ENCODE results near the gene GOLGA8K. TPM values are rescaled to one million over a fixed set of nuclear protein-coding genes. Genes with fewer than 3 reads are reported as not detected.
"Not testable (repeated sequence)": the region's sequence is repeated elsewhere in the genome, so short reads cannot be mapped to it uniquely, and the experiment has no call there.

The GOLGA8K gene
- total and polyA plus RNA-seq, 2 donors (not counting 1 experiment from before 2014, with no cell fraction given) = 0.13 to 0.59 TPM

DNA sequence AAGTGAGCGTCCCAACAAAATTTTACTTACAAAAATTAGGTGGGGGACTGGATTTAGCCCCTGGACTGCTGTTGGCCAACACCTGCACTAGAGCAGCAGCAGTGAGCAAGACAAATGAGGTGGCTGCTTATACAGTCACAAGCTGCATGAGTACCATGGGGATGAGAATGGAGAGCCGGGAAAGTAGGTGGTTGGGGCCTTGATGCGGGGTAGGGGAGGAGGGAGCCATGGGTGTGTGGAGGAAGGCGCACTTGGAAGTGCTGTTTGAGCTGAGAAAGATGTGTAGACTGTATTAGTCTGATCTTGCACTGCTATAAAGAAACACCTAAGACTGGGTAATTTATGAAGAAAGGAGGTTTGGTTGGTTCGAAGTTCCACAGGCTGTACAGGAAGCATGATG, 31.0 kb downstream of the GOLGA8K start:
- DNase-seq, H3K27ac Mint-ChIP-seq: not testable (repeated sequence)

GRCh38 chr15:32370526-32370925, 32.6 kb downstream of the GOLGA8K start:
- WGBS (ENCODE audit: insufficient coverage) = no CpG with 5 or more reads among the region's 9 CpGs
- H3K9me3 Mint-ChIP-seq (ENCODE audit: insufficient read depth); H3K9ac ChIP-seq (ENCODE audit: low read length); H3K4me1 ChIP-seq (ENCODE audit: control insufficient read depth in 2 of 2, insufficient read depth in 2 of 2, low read length in 2 of 2); H3K27ac Mint-ChIP-seq; H3K4me1 Mint-ChIP-seq; H3K27me3 Mint-ChIP-seq; POLR2A ChIA-PET; H3K27me3 ChIP-seq (replicated peaks in 1 of 4; ENCODE audit: control extremely low read depth in 1 of 4, control insufficient read depth in 3 of 4, insufficient read depth in 4 of 4, low read length in 3 of 4); H3K4me3 ChIP-seq (ENCODE audit: control extremely low read depth in 1 of 5, extremely low read depth in 1 of 5, insufficient read depth in 1 of 5, low read depth in 2 of 5, low read length in 4 of 5); DNase-seq; H3K27ac ChIP-seq (ENCODE audit: low read length in 2 of 2); H4K20me1 ChIP-seq (ENCODE audit: control insufficient read depth, insufficient read depth, low read length, poor library complexity, severe bottlenecking); H3K36me3 ChIP-seq (replicated peaks in 1 of 2; ENCODE audit: control extremely low read depth in 1 of 2, control insufficient read depth in 1 of 2, extremely low read depth in 1 of 2, insufficient read depth in 2 of 2, low read length in 1 of 2); intact Hi-C loops (cut with micrococcal nuclease); ATAC-seq (ENCODE audit: low read depth); CTCF ChIA-PET; H3K9me3 ChIP-seq (ENCODE audit: control extremely low read depth in 1 of 3, control insufficient read depth in 2 of 3, insufficient read depth in 1 of 3, low read length in 2 of 3); H2AFZ ChIP-seq (ENCODE audit: insufficient read depth, low read depth, low read length, poor library complexity, severe bottlenecking); H3K79me2 ChIP-seq (ENCODE audit: control insufficient read depth, insufficient read depth, low read length); H3K4me2 ChIP-seq (replicated peaks; ENCODE audit: low read depth, low read length, poor library complexity, severe bottlenecking); H3K4me3 Mint-ChIP-seq: not testable (repeated sequence)

More for the DNA sequence above, 31.0 kb downstream of the GOLGA8K start:
- H2AFZ ChIP-seq (ENCODE audit: insufficient read depth, low read depth, low read length, poor library complexity, severe bottlenecking); H3K4me1 ChIP-seq (ENCODE audit: control insufficient read depth in 2 of 2, insufficient read depth in 2 of 2, low read length in 2 of 2); H3K4me2 ChIP-seq (replicated peaks; ENCODE audit: low read depth, low read length, poor library complexity, severe bottlenecking); H3K9me3 ChIP-seq (ENCODE audit: control extremely low read depth in 1 of 3, control insufficient read depth in 2 of 3, insufficient read depth in 1 of 3, low read length in 2 of 3); CTCF ChIA-PET; ATAC-seq (ENCODE audit: low read depth); H4K20me1 ChIP-seq (ENCODE audit: control insufficient read depth, insufficient read depth, low read length, poor library complexity, severe bottlenecking); H3K4me1 Mint-ChIP-seq; H3K4me3 ChIP-seq (ENCODE audit: control extremely low read depth in 1 of 5, extremely low read depth in 1 of 5, insufficient read depth in 1 of 5, low read depth in 2 of 5, low read length in 4 of 5); H3K9me3 Mint-ChIP-seq (ENCODE audit: insufficient read depth); H3K36me3 ChIP-seq (replicated peaks in 1 of 2; ENCODE audit: control extremely low read depth in 1 of 2, control insufficient read depth in 1 of 2, extremely low read depth in 1 of 2, insufficient read depth in 2 of 2, low read length in 1 of 2); H3K4me3 Mint-ChIP-seq; POLR2A ChIA-PET; H3K27me3 Mint-ChIP-seq; H3K27ac ChIP-seq (ENCODE audit: low read length in 2 of 2); H3K79me2 ChIP-seq (ENCODE audit: control insufficient read depth, insufficient read depth, low read length); intact Hi-C loops (cut with micrococcal nuclease); H3K27me3 ChIP-seq (replicated peaks in 1 of 4; ENCODE audit: control extremely low read depth in 1 of 4, control insufficient read depth in 3 of 4, insufficient read depth in 4 of 4, low read length in 3 of 4); H3K9ac ChIP-seq (ENCODE audit: low read length): not testable (repeated sequence)
- WGBS (ENCODE audit: insufficient coverage) = no CpG with 5 or more reads among the region's 5 CpGs

GRCh38 chr15:32370064-32370463, 33.0 kb downstream of the GOLGA8K start:
- intact Hi-C loops (cut with micrococcal nuclease) = not testable (repeated sequence)

GRCh38 chr15:32366492-32366891, 36.6 kb downstream of the GOLGA8K start:
- H3K4me1 Mint-ChIP-seq; H3K27ac ChIP-seq (ENCODE audit: low read length in 2 of 2); POLR2A ChIA-PET; H3K9ac ChIP-seq (ENCODE audit: low read length); intact Hi-C loops (cut with micrococcal nuclease); H3K4me3 ChIP-seq (ENCODE audit: control extremely low read depth in 1 of 5, extremely low read depth in 1 of 5, insufficient read depth in 1 of 5, low read depth in 2 of 5, low read length in 4 of 5); H3K4me2 ChIP-seq (replicated peaks; ENCODE audit: low read depth, low read length, poor library complexity, severe bottlenecking); ATAC-seq (ENCODE audit: low read depth); H3K27me3 Mint-ChIP-seq; H3K4me1 ChIP-seq (ENCODE audit: control insufficient read depth in 2 of 2, insufficient read depth in 2 of 2, low read length in 2 of 2); H3K27me3 ChIP-seq (replicated peaks in 1 of 4; ENCODE audit: control extremely low read depth in 1 of 4, control insufficient read depth in 3 of 4, insufficient read depth in 4 of 4, low read length in 3 of 4); H2AFZ ChIP-seq (ENCODE audit: insufficient read depth, low read depth, low read length, poor library complexity, severe bottlenecking); H3K36me3 ChIP-seq (replicated peaks in 1 of 2; ENCODE audit: control extremely low read depth in 1 of 2, control insufficient read depth in 1 of 2, extremely low read depth in 1 of 2, insufficient read depth in 2 of 2, low read length in 1 of 2); H4K20me1 ChIP-seq (ENCODE audit: control insufficient read depth, insufficient read depth, low read length, poor library complexity, severe bottlenecking); H3K9me3 Mint-ChIP-seq (ENCODE audit: insufficient read depth); H3K9me3 ChIP-seq (ENCODE audit: control extremely low read depth in 1 of 3, control insufficient read depth in 2 of 3, insufficient read depth in 1 of 3, low read length in 2 of 3); H3K79me2 ChIP-seq (ENCODE audit: control insufficient read depth, insufficient read depth, low read length); H3K27ac Mint-ChIP-seq; DNase-seq; H3K4me3 Mint-ChIP-seq; CTCF ChIA-PET: not testable (repeated sequence)
- whole genome bisulfite sequencing (ENCODE audit: insufficient coverage) = no CpG with 5 or more reads among the region's 7 CpGs

More at GRCh38 chr15:32370064-32370463, 33.0 kb downstream of the GOLGA8K start:
- H3K4me1 ChIP-seq (ENCODE audit: control insufficient read depth in 2 of 2, insufficient read depth in 2 of 2, low read length in 2 of 2); H4K20me1 ChIP-seq (ENCODE audit: control insufficient read depth, insufficient read depth, low read length, poor library complexity, severe bottlenecking); H3K4me1 Mint-ChIP-seq; H3K27me3 ChIP-seq (replicated peaks in 1 of 4; ENCODE audit: control extremely low read depth in 1 of 4, control insufficient read depth in 3 of 4, insufficient read depth in 4 of 4, low read length in 3 of 4); CTCF ChIA-PET; ATAC-seq (ENCODE audit: low read depth); H3K27ac Mint-ChIP-seq; H3K79me2 ChIP-seq (ENCODE audit: control insufficient read depth, insufficient read depth, low read length); H3K36me3 ChIP-seq (replicated peaks in 1 of 2; ENCODE audit: control extremely low read depth in 1 of 2, control insufficient read depth in 1 of 2, extremely low read depth in 1 of 2, insufficient read depth in 2 of 2, low read length in 1 of 2); H3K9ac ChIP-seq (ENCODE audit: low read length); DNase-seq; H3K27me3 Mint-ChIP-seq; H3K9me3 Mint-ChIP-seq (ENCODE audit: insufficient read depth); H3K4me3 ChIP-seq (ENCODE audit: control extremely low read depth in 1 of 5, extremely low read depth in 1 of 5, insufficient read depth in 1 of 5, low read depth in 2 of 5, low read length in 4 of 5); H3K4me3 Mint-ChIP-seq; H3K9me3 ChIP-seq (ENCODE audit: control extremely low read depth in 1 of 3, control insufficient read depth in 2 of 3, insufficient read depth in 1 of 3, low read length in 2 of 3); H2AFZ ChIP-seq (ENCODE audit: insufficient read depth, low read depth, low read length, poor library complexity, severe bottlenecking); H3K4me2 ChIP-seq (replicated peaks; ENCODE audit: low read depth, low read length, poor library complexity, severe bottlenecking); POLR2A ChIA-PET; H3K27ac ChIP-seq (ENCODE audit: low read length in 2 of 2): not testable (repeated sequence)
- no CpG with 5 or more reads among the region's 2 CpGs for WGBS (ENCODE audit: insufficient coverage)
